Measurements from ENCODE around the gene SLC25A21. TPM values are rescaled to one million over a fixed set of nuclear protein-coding genes. Genes with fewer than 3 reads are reported as not detected.
A peak's percentile ranks its signal among the peaks of the same experiment; 100 is the strongest.

The SLC25A21 gene
- total RNA-seq, 2 donors from 2014 or later: 0.14 to 0.64 TPM

- DNase-seq (no peak), ATAC-seq (no peak)
- intact Hi-C loops (cut with DNase I, micrococcal nuclease): no loop called here
Measured at GRCh38 chr14:36973806-36974442, 198.5 kb downstream of the SLC25A21 start.

GRCh38 chr14:36971263-36971855 lies 201.0 kb downstream of the SLC25A21 start:
- ATAC-seq: no peak
- intact Hi-C loops (cut with DNase I, micrococcal nuclease): no loop called here
- no peak for DNase-seq

GRCh38 chr14:36967892-36968555 lies 204.4 kb downstream of the SLC25A21 start:
- ATAC-seq: no peak
- intact Hi-C loops (cut with DNase I, micrococcal nuclease): no loop called here
- DNase-seq: no peak

- DNase-seq: no peak
- no peak for ATAC-seq
- intact Hi-C loops (cut with DNase I, micrococcal nuclease): no loop called here
Measured at GRCh38 chr14:36955967-36956366, 216.4 kb downstream of the SLC25A21 start.

GRCh38 chr14:36955376-36955775 lies 217.0 kb downstream of the SLC25A21 start:
- intact Hi-C loops (cut with DNase I, micrococcal nuclease): no loop called here
- no peak for DNase-seq
- ATAC-seq: no peak

GRCh38 chr14:36952689-36953088 lies 219.7 kb downstream of the SLC25A21 start:
- intact Hi-C loops (cut with DNase I, micrococcal nuclease): no loop called here

GRCh38 chr14:36951380-36951911 lies 221.0 kb downstream of the SLC25A21 start:
- DNase-seq: no peak
- no peak for ATAC-seq
- intact Hi-C loops (cut with DNase I, micrococcal nuclease): no loop called here

More at GRCh38 chr14:36952689-36953088, 219.7 kb downstream of the SLC25A21 start:
- ATAC-seq (no peak), DNase-seq (no peak)

- no peak for ATAC-seq
- DNase-seq: no peak
- intact Hi-C loops (cut with DNase I, micrococcal nuclease): no loop called here
Measured at GRCh38 chr14:36950812-36951211, 221.6 kb downstream of the SLC25A21 start.

- DNase-seq (no peak), ATAC-seq (no peak)
- intact Hi-C loops (cut with DNase I, micrococcal nuclease): no loop called here
Measured at GRCh38 chr14:36949371-36949770, 223.0 kb downstream of the SLC25A21 start.

GRCh38 chr14:36948157-36948859 lies 224.1 kb downstream of the SLC25A21 start:
- DNase-seq (no peak), ATAC-seq (no peak)
- intact Hi-C loops (cut with DNase I, micrococcal nuclease): no loop called here

GRCh38 chr14:36947362-36947761 lies 225.0 kb downstream of the SLC25A21 start:
- no peak for ATAC-seq
- no peak for DNase-seq
- intact Hi-C loops (cut with DNase I, micrococcal nuclease): no loop called here

- ATAC-seq (no peak), DNase-seq (no peak)
- intact Hi-C loops (cut with DNase I, micrococcal nuclease): no loop called here
Measured at GRCh38 chr14:36946872-36947271, 225.5 kb downstream of the SLC25A21 start.

- intact Hi-C loops (cut with DNase I, micrococcal nuclease): no loop called here
- ATAC-seq (no peak), DNase-seq (no peak)
Measured at GRCh38 chr14:36944307-36945010, 227.9 kb downstream of the SLC25A21 start.

GRCh38 chr14:36942522-36943245 lies 229.7 kb downstream of the SLC25A21 start:
- no peak for ATAC-seq
- intact Hi-C loops (cut with DNase I, micrococcal nuclease): no loop called here
- no peak for DNase-seq

- ATAC-seq: peak; percentile 87
Measured at GRCh38 chr14:36941783-36942521, 230.5 kb downstream of the SLC25A21 start.

GRCh38 chr14:36940476-36940875 lies 231.9 kb downstream of the SLC25A21 start:
- intact Hi-C loops (cut with DNase I, micrococcal nuclease): no loop called here
- no peak for ATAC-seq

More at GRCh38 chr14:36941783-36942521, 230.5 kb downstream of the SLC25A21 start:
- DNase-seq: peak; percentile 31 to 80
- intact Hi-C loops (cut with DNase I, micrococcal nuclease): no loop called here

GRCh38 chr14:36939265-36939664 lies 233.1 kb downstream of the SLC25A21 start:
- DNase-seq (no peak), ATAC-seq (no peak)
- intact Hi-C loops (cut with DNase I, micrococcal nuclease): no loop called here

More at GRCh38 chr14:36940476-36940875, 231.9 kb downstream of the SLC25A21 start:
- DNase-seq: no peak

Data from left colon (tissue), 2 donors.